ENCODE results near the gene EIF4EBP3.

EIF4EBP3 gene

GRCh38 chr5:140557136-140557805 is 9.8 kb downstream of the EIF4EBP3 start, which contains the start of gene SRA1:
Gene SRA1 (minus strand): TSS chr5:140557473. CDS start chr5:140557452, 21 bp downstream.
- peak; percentile 72 for DNase-seq

GRCh38 chr5:140557965-140558364 is 10.5 kb downstream of the EIF4EBP3 start:
- no peak for DNase-seq

GRCh38 chr5:140558542-140558941 is 11.1 kb downstream of the EIF4EBP3 start:
- no peak for DNase-seq

GRCh38 chr5:140560227-140560626 is 12.8 kb downstream of the EIF4EBP3 start:
- DNase-seq, result no peak

- DNase-seq, result no peak
These were observed 14.5 kb downstream of the EIF4EBP3 start for GRCh38 chr5:140561753-140562523.

- no peak for DNase-seq
These were observed 16.1 kb downstream of the EIF4EBP3 start for GRCh38 chr5:140563596-140563995.

- peak; percentile 97 for DNase-seq
These were observed 16.9 kb downstream of the EIF4EBP3 start, which contains the start of the genes APBB3 and SLC35A4 for GRCh38 chr5:140564196-140565023. Gene APBB3 (minus strand): TSS chr5:140564598. CDS start chr5:140564245, 353 bp downstream. Gene SLC35A4 (plus strand): TSS chr5:140564828. CDS start chr5:140567170, 2,342 bp downstream.

GRCh38 chr5:140565024-140565779 is 17.7 kb downstream of the EIF4EBP3 start:
- DNase-seq, result no peak

GRCh38 chr5:140565780-140566095 is 18.3 kb downstream of the EIF4EBP3 start:
- DNase-seq, result no peak

- no peak for DNase-seq
These were observed 19.2 kb downstream of the EIF4EBP3 start for GRCh38 chr5:140566665-140567064.

- no peak for DNase-seq
These were observed 19.8 kb downstream of the EIF4EBP3 start for GRCh38 chr5:140567136-140567818.

- no peak for DNase-seq
These were observed 20.4 kb downstream of the EIF4EBP3 start for GRCh38 chr5:140567871-140568270.

- DNase-seq, result no peak
These were observed 21.1 kb downstream of the EIF4EBP3 start for GRCh38 chr5:140568443-140569063.

- no peak for DNase-seq
These were observed 21.7 kb downstream of the EIF4EBP3 start for GRCh38 chr5:140569197-140569596.

GRCh38 chr5:140570058-140570457 is 22.6 kb downstream of the EIF4EBP3 start:
- no peak for DNase-seq

- no peak for DNase-seq
These were observed 23.0 kb downstream of the EIF4EBP3 start for GRCh38 chr5:140570488-140570887.

- DNase-seq, result no peak
These were observed 23.6 kb downstream of the EIF4EBP3 start for GRCh38 chr5:140571105-140571504.

GRCh38 chr5:140573683-140574082 is 26.2 kb downstream of the EIF4EBP3 start:
- no peak for DNase-seq

- no peak for DNase-seq
These were observed 26.7 kb downstream of the EIF4EBP3 start for GRCh38 chr5:140574165-140574564.

GRCh38 chr5:140575309-140575708 is 27.8 kb downstream of the EIF4EBP3 start:
- no peak for DNase-seq

- DNase-seq, result no peak
These were observed 29.3 kb downstream of the EIF4EBP3 start for GRCh38 chr5:140576776-140577201.

Data from activated effector memory CD4-positive, alpha-beta T cell treated with Interleukin-2 at 50 U/mL for 16 hours (primary cell).